ENCODE data around the gene CFDP1.

GRCh38 chr16:75251280-75252048, 181.8 kb downstream of the CFDP1 start, which contains the start of gene BCAR1:
- TF ChIP-seq POLR2AphosphoS5 (IDR thresholded peaks at IDR 0.05; ENCODE audit: low read depth, low read length), result no peak
- no peak for TF ChIP-seq TAF1 (IDR thresholded peaks at IDR 0.05; ENCODE audit: borderline replicate concordance, insufficient read depth, low read length)
- TF ChIP-seq REST (IDR thresholded peaks at IDR 0.05; ENCODE audit: insufficient read depth in 1 of 2, low read depth in 2 of 2, low read length in 2 of 2), result no peak

All from PFSK-1 (cell line).